SK-N-MC (cell line): ENCODE results near the gene RSF1.

Experiments
- EZH2 ChIP-seq: fragments of 200-600 bp; sonication (generic); IDR thresholded peaks from one replicate; pipeline ENCODE4 v1.6.1; 2017; ENCODE audit warnings: antibody characterized with exemption
- POLR2AphosphoS5 ChIP-seq: IDR thresholded peaks from 2 replicates; pipeline ENCODE4 v1.6.1; 2012; ENCODE audit warnings: mild to moderate bottlenecking, low read depth, low read length, borderline replicate concordance

GRCh38 chr11:77819921-77820564 lies 479 bp downstream of the RSF1 start:
- TF ChIP-seq POLR2AphosphoS5: no peak
- TF ChIP-seq EZH2: no peak
